C4-2B (cell line): ENCODE measurements around the gene UVSSA.

Experiments
- H3K27ac ChIP-seq: fragments of 450-650 bp; 2 replicates; pipeline ENCODE4 v1.5.1; 2017
- ZFX ChIP-seq: fragments of 450-650 bp; IDR thresholded peaks from 2 replicates; pipeline ENCODE4 v1.6.1; 2017
- TF ChIP-seq, protein P1 (sequence below): fragments of 450-650 bp; conservative IDR thresholded peaks from 2 replicates; pipeline ENCODE4 v1.5.1; 2017; ENCODE audit warnings: mild to moderate bottlenecking

The UVSSA gene

DNA sequence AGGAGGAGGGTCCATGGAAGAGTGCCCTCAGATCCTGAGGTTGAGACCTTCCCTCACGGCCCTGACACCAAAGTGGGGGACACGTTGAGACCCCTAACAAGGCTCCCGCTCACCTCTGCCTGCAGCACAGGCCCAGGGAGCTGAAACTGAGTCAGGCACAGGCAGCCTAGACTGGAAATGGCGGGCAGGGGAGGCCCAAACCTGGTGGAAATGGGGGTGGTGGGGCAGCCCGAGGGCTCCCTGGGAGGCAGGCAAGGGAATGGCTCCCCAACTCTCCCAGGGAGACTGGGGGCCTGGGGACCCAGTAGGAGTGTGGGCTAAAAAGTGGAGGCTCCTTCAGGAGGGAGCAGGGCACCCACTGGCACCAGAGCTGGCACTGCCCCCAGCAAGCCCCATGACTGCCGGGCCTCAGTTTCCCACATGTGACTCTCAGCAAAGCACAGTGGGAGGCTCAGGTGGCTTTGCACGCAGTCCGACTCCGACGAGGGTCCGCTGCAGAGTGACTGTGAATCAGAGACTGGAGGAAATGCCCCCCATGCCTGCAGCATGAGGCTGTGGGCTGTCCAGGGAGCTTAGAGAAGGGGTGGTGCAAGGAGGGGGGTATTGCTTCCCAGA, 53.3 kb downstream of the UVSSA start:
- TF ChIP-seq, protein P1, sequence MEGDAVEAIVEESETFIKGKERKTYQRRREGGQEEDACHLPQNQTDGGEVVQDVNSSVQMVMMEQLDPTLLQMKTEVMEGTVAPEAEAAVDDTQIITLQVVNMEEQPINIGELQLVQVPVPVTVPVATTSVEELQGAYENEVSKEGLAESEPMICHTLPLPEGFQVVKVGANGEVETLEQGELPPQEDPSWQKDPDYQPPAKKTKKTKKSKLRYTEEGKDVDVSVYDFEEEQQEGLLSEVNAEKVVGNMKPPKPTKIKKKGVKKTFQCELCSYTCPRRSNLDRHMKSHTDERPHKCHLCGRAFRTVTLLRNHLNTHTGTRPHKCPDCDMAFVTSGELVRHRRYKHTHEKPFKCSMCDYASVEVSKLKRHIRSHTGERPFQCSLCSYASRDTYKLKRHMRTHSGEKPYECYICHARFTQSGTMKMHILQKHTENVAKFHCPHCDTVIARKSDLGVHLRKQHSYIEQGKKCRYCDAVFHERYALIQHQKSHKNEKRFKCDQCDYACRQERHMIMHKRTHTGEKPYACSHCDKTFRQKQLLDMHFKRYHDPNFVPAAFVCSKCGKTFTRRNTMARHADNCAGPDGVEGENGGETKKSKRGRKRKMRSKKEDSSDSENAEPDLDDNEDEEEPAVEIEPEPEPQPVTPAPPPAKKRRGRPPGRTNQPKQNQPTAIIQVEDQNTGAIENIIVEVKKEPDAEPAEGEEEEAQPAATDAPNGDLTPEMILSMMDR = no peak
- no peak for TF ChIP-seq ZFX
- H3K27ac ChIP-seq = no peak overlapping the region

DNA sequence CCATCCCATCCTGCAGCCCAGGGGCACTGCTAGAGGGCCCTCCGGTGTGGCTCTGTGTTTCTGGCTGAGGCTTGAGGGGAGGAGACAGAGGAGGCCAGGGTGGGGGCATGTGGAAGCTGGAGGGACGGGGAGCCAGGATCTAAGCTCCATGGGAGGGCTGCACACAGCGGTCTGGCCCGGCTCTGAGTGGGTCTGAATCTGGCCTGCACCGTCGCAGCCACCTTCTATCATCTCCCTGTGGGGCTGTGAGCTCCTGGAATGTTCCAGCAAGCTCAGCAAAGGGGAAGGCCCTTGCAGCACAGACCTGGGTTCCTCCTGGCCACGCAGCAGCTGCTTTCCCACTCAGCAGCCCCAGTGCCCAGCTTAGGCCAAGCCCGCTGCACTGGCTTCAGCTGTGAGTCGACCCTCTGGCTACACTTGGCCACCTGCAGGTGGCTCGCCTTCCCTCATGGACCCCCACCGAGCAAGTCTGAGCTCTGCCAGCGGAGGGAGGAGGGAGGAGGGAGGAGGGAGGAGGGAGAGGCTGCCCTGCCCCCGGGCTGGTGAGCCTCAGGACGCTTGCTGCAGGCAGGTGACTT, 53.9 kb downstream of the UVSSA start:
- TF ChIP-seq ZFX = no peak
- TF ChIP-seq, protein P1 = no peak
- no peak overlapping the region for H3K27ac ChIP-seq

DNA sequence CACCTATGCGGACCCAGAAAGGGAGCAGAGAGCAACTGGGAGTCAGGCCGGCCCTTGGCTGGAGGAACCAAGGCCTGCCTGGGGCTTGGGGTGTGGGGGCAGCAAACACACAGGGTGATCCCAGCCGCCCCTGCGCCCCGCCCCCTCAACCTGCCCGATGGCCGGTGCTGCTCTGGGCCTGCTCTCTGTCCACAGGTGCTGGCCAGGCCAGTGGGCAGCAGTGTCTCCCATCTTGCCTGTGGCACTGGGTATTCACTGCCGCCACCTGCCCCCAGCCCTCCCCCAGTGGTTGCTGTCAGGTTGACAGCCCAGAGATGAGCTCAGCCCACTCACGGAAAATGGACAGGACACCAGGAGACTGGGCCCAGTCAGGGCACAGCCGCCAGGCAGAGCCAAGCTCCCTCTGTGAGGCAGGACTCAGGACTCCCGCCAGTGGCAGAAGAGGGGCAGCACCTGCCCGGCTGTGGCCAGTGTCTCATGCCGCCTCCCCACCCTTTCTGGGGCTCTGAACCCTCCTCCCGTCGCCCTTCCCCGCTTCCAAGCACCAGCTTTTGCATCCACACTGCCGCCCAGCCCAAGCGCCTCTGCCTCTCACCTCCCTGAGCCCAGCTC, 54.5 kb downstream of the UVSSA start:
- no peak for TF ChIP-seq ZFX
- TF ChIP-seq, protein P1 = no peak

DNA sequence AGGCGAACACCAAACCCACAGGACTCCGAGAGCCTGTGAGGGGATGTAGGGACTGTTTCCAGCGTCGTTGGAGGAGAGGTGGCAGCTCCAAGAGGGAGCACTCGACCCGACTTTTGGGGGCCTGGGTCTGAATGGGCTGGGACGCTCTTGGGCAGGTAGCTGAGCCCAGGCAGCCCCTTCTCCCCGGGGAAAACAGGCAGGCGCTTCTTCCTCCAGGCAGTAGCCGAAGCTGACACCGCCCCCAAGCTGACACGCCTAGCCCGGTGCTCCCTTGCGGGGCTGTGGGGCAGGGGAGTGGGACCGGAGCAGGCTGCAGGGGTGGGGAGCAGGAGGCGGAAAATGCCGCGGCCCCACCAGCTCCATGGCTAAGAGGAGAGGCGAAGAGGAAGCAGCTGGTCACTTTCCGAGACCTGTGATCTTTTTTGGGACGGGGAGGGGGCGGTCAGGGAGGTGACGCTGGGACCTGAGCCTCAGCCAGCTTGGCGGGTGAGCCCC, 55.1 kb downstream of the UVSSA start:
- TF ChIP-seq, protein P1 = no peak
- no peak for TF ChIP-seq ZFX
- no peak overlapping the region for H3K27ac ChIP-seq

More for the DNA sequence above, 54.5 kb downstream of the UVSSA start:
- no peak overlapping the region for H3K27ac ChIP-seq

DNA sequence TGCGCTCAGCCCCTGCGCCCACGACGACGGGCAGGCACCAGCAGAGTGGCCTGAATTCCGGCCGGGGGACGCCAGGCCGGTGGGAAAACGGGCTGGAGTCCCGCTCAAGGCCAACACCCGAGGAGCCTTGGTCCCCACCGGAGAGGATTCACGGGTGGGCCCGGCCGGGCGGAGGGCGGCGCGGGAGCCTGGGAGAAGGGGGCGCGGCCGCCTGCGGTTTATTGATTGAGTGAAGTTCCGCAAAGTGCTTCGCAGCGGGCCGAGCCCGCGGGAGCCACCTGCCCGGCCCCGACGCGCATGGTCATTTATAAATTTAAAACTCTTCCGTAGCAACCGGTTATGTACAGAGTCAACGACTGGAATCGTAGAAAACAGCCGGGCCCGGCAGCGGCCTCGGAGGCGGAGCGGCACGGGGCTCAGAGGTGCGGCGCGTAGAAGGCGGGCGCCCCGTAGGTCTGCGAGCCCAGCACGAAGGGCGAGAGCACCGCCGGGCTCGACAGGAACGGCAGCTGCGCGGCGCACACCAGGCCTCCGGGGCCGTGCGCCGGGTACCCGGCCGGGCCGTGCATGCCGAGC, 55.6 kb downstream of the UVSSA start:
- TF ChIP-seq, protein P1 = no peak
- no peak for TF ChIP-seq ZFX
- H3K27ac ChIP-seq = no peak overlapping the region

DNA sequence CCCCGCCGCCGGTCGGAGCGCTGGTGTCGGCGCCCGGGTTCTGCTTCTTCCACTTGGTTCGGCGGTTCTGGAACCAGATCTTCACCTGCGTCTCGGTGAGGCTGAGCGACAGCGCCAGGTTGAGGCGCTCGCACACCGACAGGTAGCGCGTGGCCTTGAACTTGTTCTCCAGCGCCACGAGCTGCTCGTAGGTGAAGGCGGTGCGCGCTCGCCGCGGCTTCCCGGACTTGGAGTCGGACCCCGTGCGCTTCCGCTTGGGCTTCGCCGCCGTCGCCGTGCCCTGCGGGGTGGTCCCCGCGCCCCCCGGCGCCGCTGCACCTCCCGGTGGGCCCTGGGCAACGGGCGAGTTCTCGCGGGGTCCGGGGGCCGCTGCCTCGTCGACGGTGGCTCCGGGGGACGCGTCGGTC, 56.2 kb downstream of the UVSSA start:
- TF ChIP-seq, protein P1 = no peak
- TF ChIP-seq ZFX = no peak
- no peak overlapping the region for H3K27ac ChIP-seq
